ENCODE measurements around the gene PUM1.

DNA sequence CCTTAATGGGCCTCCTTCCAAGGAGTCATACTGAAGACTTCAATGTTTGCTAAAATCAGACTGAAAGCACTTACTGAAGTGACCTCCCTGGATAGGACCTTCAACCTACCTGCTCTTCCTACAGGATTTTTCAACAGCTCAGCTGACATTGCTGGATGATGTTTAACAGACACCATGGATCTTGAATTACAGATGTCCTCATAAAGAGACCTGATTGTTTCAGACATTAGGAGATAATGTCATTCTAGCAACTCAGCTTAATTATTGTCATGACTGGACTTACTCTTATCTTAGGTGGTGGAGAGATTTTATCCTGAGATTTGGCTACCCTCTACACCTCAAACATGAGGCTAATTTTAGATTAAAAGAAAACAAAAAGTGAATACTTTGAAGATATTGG, 83.1 kb downstream of the PUM1 start:
- TF ChIP-seq, protein P1, sequence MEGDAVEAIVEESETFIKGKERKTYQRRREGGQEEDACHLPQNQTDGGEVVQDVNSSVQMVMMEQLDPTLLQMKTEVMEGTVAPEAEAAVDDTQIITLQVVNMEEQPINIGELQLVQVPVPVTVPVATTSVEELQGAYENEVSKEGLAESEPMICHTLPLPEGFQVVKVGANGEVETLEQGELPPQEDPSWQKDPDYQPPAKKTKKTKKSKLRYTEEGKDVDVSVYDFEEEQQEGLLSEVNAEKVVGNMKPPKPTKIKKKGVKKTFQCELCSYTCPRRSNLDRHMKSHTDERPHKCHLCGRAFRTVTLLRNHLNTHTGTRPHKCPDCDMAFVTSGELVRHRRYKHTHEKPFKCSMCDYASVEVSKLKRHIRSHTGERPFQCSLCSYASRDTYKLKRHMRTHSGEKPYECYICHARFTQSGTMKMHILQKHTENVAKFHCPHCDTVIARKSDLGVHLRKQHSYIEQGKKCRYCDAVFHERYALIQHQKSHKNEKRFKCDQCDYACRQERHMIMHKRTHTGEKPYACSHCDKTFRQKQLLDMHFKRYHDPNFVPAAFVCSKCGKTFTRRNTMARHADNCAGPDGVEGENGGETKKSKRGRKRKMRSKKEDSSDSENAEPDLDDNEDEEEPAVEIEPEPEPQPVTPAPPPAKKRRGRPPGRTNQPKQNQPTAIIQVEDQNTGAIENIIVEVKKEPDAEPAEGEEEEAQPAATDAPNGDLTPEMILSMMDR (IDR thresholded peaks at IDR 0.05; ENCODE audit: insufficient read depth, low read depth, low read length) = no peak
- TF ChIP-seq EZH2 (IDR thresholded peaks at IDR 0.05; ENCODE audit: insufficient read depth, low read length) = no peak

Measured in astrocyte (in vitro differentiated cells and primary cell).